NCI-H345 treated with DMSO at 0.1 percent for 48 hours (cell line): ENCODE results near the gene HIVEP3.

Source experiments
- DNase-seq: peaks from one replicate; lab custom pipeline; 2025; ENCODE audit not compliant: unreplicated experiment; lab: John Stamatoyannopoulos, UW

Gene HIVEP3

DNA sequence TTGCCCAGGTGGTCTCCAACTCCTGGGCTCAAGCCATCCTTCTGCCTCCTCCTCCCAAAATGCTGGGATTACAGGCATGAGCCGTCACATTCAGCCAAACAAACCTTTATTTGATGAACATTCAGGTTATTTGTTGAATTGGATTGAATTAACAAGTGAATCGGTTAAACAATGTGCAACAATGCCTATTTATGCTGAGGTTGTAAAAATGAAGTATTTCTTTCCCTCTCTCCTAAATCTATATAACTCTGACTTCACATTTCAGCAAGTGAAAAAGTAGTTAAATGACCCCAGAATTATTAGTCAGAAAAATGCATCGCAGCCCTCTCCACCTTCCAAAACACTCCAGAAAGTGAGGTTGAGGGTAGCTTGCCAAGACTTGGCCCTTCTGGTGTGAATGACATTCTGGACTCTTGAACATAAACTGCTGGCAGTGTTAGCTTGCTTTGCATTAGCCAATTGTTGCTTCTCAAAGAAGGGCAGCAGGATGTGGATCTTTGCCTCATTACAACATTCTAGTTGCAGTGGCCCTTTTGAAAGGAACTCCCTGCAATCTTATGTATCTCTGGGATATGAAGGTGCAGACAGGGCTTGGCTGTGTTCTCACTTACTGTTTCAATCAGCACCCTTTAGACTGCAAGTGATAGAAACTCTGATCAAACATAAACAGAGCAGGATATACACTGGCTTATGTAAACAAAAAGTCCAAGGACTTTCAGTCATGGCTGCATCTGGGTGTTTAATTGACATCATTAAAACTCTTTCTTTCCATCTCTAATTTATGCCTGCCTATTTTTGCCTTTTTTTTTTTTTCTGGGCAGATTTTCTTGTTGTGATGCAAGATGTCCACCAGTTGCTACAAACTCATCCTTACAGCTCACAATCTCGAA is 456.7 kb downstream of the HIVEP3 start:
- no peak for DNase-seq

GRCh38 chr1:41456847-41457540 is 461.7 kb downstream of the HIVEP3 start:
- DNase-seq = no peak
